Stimulated activated CD4-positive, alpha-beta T cell treated with anti-CD3 and anti-CD28 coated beads, TNF-alpha, amount 100 ng/mL, for 4 hours (primary cell): ENCODE results near the gene KMT5B.

Experiments
- DNase-seq, 3 experiments: peaks; one replicate each; pipeline ENCODE4 v3.0.0-alpha.2; 2020; ENCODE audit warnings: low read depth in 3 of 3

The KMT5B gene

GRCh38 chr11:68186061-68186460, 27.0 kb downstream of the KMT5B start:
- DNase-seq = no peak

- no peak for DNase-seq
Observed at GRCh38 chr11:68181719-68182451, 31.2 kb downstream of the KMT5B start.

- DNase-seq = no peak
Observed at GRCh38 chr11:68179847-68180246, 33.2 kb downstream of the KMT5B start.

GRCh38 chr11:68177877-68178276, 35.2 kb downstream of the KMT5B start:
- DNase-seq = no peak

- no peak for DNase-seq
Observed at GRCh38 chr11:68173926-68174325, 39.2 kb downstream of the KMT5B start.

GRCh38 chr11:68169442-68169841, 43.7 kb downstream of the KMT5B start:
- no peak for DNase-seq

- DNase-seq = no peak
Observed at GRCh38 chr11:68168694-68169093, 44.4 kb downstream of the KMT5B start.

- no peak for DNase-seq
Observed at GRCh38 chr11:68167474-68167873, 45.6 kb downstream of the KMT5B start.

- no peak for DNase-seq
Observed at GRCh38 chr11:68166969-68167368, 46.1 kb downstream of the KMT5B start.

- DNase-seq = no peak
Observed at GRCh38 chr11:68165601-68166000, 47.5 kb downstream of the KMT5B start.

- no peak for DNase-seq
Observed at GRCh38 chr11:68164437-68164836, 48.7 kb downstream of the KMT5B start.

GRCh38 chr11:68163691-68164090, 49.4 kb downstream of the KMT5B start:
- DNase-seq = no peak

- DNase-seq = no peak
Observed at GRCh38 chr11:68160100-68160695, 52.9 kb downstream of the KMT5B start.

- DNase-seq = no peak
Observed at GRCh38 chr11:68159665-68160064, 53.4 kb downstream of the KMT5B start.

- DNase-seq = no peak
Observed at GRCh38 chr11:68159161-68159560, 53.9 kb downstream of the KMT5B start.

- no peak for DNase-seq
Observed at GRCh38 chr11:68158580-68158979, 54.5 kb downstream of the KMT5B start.

- no peak for DNase-seq
Observed at GRCh38 chr11:68153742-68154141, 59.4 kb downstream of the KMT5B start.

GRCh38 chr11:68150037-68150436, 63.1 kb downstream of the KMT5B start:
- no peak for DNase-seq

GRCh38 chr11:68149417-68149816, 63.7 kb downstream of the KMT5B start:
- no peak for DNase-seq

- no peak for DNase-seq
Observed at GRCh38 chr11:68148879-68149278, 64.2 kb downstream of the KMT5B start.

GRCh38 chr11:68148071-68148805, 64.9 kb downstream of the KMT5B start:
- DNase-seq = no peak

GRCh38 chr11:68146704-68147474, 66.2 kb downstream of the KMT5B start:
- DNase-seq = no peak
